HFFc6 (cell line): ENCODE measurements around the gene MAP2K5. TPM values are rescaled to one million over a fixed set of nuclear protein-coding genes. Genes with fewer than 3 reads are reported as not detected.

Experiments used
- DNase-seq: peaks from one replicate; pipeline ENCODE4 v3.0.0-alpha.2; 2018
- H3K27ac Mint-ChIP-seq: 2 replicates; pipeline ENCODE4 v1.8.0; 2020; ENCODE audit warnings: mild to moderate bottlenecking, mixed read lengths
- H3K27me3 Mint-ChIP-seq: 2 replicates; pipeline ENCODE4 v1.8.0; 2021; ENCODE audit warnings: mild to moderate bottlenecking, moderate library complexity, mixed read lengths; ENCODE audit not compliant: insufficient read depth
- H3K36me3 Mint-ChIP-seq: 2 replicates; pipeline ENCODE4 v1.8.0; 2021; ENCODE audit warnings: low read depth, mixed read lengths
- H3K4me1 Mint-ChIP-seq: 2 replicates; pipeline ENCODE4 v1.8.0; 2020; ENCODE audit warnings: low read depth, mixed read lengths
- H3K4me3 Mint-ChIP-seq: 2 replicates; pipeline ENCODE4 v1.8.0; 2020; ENCODE audit warnings: mild to moderate bottlenecking, moderate library complexity, mixed read lengths
- H3K9me3 Mint-ChIP-seq: 2 replicates; pipeline ENCODE4 v1.8.0; 2020; ENCODE audit warnings: mild to moderate bottlenecking, mixed read lengths
- total RNA-seq, 6 experiments: library from RNA; stranded (reverse); fragmentation: NEBNext Ultra II Directional; extraction: Animal tissue kit (Norgen Biotek cat#: 25700); gene quantifications; 2 replicates in 1 of 6; 3 replicates in 5 of 6; pipeline ENCODE4 v1.2.3, GENCODE V29; 2021
- TF ChIP-seq, protein P1 (sequence below): fragments of 200-600 bp; sonication (generic); IDR thresholded peaks from 2 replicates; pipeline ENCODE4 v1.5.0; 2021; ENCODE audit warnings: antibody characterized with exemption, mild to moderate bottlenecking

The MAP2K5 gene
- total RNA-seq, 6 experiments from 2014 or later = 10.2 to 14.3 (median 13.3) TPM

DNA sequence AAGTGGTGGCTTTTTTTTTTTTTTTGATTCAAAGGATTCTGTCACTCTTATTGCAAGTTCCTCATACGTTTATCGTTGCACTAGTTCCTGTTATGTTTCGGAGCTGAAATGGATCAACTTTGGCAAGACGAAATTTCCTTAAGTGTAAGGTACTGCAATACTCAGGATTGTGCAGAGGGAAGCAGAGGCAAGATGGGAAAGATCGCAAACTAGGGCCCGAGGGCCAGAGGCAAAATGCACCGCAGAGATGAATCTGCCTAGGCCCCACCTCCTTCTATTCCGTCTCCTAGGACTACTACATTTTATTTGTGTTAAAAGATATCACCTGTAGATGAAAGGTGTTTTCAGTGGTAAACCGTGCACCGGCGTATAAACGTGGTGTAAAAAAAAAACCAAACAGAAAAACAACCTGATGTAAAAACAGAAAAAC, 297.0 kb downstream of the MAP2K5 start:
- Mint-ChIP-seq H3K4me1 (peaks cover 47% of the 10 kb centered on the region), H3K27ac (peak overlapping the region; percentile 88), H3K4me3 (peak overlapping the region; percentile 81), H3K36me3 (no peaks in the 10 kb centered on the region), H3K27me3 (peaks cover 20% of the 10 kb centered on the region), H3K9me3 (peaks cover 3% of the 10 kb centered on the region; the same call in 1 of the 2 replicates)
- TF ChIP-seq, protein P1, sequence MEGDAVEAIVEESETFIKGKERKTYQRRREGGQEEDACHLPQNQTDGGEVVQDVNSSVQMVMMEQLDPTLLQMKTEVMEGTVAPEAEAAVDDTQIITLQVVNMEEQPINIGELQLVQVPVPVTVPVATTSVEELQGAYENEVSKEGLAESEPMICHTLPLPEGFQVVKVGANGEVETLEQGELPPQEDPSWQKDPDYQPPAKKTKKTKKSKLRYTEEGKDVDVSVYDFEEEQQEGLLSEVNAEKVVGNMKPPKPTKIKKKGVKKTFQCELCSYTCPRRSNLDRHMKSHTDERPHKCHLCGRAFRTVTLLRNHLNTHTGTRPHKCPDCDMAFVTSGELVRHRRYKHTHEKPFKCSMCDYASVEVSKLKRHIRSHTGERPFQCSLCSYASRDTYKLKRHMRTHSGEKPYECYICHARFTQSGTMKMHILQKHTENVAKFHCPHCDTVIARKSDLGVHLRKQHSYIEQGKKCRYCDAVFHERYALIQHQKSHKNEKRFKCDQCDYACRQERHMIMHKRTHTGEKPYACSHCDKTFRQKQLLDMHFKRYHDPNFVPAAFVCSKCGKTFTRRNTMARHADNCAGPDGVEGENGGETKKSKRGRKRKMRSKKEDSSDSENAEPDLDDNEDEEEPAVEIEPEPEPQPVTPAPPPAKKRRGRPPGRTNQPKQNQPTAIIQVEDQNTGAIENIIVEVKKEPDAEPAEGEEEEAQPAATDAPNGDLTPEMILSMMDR = no peak
- peak; percentile 18 for DNase-seq

DNA sequence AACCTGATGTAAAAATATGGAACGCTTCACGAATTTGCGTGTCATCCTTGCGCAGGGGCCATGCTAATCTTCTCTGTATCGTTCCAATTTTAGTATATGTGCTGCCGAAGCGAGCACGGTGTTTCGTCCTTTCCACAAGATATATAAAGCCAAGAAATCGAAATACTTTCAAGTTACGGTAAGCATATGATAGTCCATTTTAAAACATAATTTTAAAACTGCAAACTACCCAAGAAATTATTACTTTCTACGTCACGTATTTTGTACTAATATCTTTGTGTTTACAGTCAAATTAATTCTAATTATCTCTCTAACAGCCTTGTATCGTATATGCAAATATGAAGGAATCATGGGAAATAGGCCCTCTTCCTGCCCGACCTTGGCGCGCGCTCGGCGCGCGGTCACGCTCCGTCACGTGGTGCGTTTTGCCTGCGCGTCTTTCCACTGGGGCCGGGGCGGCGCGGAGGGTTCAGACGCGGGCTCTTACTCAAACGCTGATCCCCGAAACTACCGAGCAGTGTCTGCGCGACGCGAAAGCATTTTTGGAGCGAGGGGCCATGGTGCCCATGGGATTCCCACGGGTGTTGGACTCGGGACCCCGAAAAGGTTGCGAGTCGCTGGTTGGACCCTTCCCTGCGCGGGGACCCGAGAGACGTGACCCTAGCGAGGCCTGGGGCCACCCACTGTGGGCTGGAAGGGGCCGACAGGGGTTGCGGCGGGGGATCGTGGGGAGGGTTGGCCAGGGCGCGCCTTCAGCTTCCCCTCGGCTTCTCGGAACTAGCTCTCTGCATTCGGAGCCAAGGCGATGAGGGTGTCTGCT, 297.6 kb downstream of the MAP2K5 start, which contains the start of gene RNU6-1:
Gene RNU6-1, minus strand, starts transcription at position 117 of the 820 bp plus-strand sequence.
- Mint-ChIP-seq H3K4me1 (peaks cover 47% of the 10 kb centered on the region), H3K36me3 (no peaks in the 10 kb centered on the region), H3K27ac (peak within 1 kb of the TSS; percentile 88), H3K4me3 (peak within 1 kb of the TSS; percentile 81), H3K9me3 (peaks cover 3% of the 10 kb centered on the region; the same call in 1 of the 2 replicates), H3K27me3 (peaks cover 20% of the 10 kb centered on the region)
- TF ChIP-seq, protein P1 = no peak
- DNase-seq = peak; percentile 93

DNA sequence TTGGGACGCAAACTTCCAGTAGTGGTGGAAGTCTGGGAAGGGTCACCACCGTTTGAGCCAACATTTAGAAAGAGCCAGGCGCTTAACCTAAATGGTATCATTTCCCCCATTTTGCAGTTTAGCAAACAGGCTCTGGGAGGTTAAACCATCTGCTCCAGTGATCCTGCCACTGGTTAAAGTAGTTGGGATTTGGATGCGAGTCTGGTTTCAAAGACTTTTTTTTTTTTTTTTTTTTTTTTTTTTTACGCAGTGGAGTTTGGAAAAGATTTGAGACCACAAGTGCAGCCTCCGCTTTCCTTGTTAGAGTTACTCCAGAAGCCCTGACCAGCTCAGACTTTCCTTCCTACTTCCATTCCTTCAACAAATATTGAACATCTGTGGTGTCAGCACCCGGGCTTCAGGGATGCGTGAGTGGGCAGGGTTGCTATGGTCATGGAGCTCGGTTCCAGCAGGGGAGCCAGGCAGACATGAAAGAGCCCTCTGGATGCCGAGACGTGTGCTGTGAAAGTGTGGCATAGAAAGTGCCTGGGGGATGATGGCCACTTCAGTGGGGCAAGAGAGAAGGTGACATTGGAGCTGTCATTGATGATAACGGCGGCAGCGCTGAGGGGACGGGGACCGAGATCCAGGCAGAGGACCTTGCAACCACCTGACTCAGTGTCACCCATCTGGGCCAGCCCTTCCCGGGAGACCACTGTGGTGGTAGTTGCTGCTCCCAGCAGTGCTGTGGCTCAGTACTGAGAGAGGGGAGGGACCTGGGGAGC, 298.4 kb downstream of the MAP2K5 start:
- peaks cover 3% of the 10 kb centered on the region; the same call in 1 of the 2 replicates for H3K9me3 Mint-ChIP-seq
- TF ChIP-seq, protein P1 = no peak
- DNase-seq = peak; percentile 30
- no peaks in the 10 kb centered on the region for H3K36me3 Mint-ChIP-seq
- H3K27me3 Mint-ChIP-seq = peaks cover 12% of the 10 kb centered on the region
- H3K4me1 Mint-ChIP-seq = peaks cover 43% of the 10 kb centered on the region
- H3K4me3 Mint-ChIP-seq = peak overlapping the region; percentile 81
- H3K27ac Mint-ChIP-seq = peak overlapping the region; percentile 88

DNA sequence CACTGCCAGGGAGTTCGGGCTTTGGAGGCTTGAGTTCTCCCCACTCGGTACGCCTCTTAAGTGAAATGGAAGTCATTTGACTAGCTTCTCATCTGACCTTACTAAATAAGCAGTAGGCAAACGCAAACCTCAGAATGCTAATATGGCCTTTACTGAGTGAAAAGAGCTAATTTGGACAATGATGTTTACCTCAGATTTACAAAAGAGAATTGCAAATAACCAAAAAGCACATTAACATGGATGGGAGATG, 298.9 kb downstream of the MAP2K5 start:
- TF ChIP-seq, protein P1 = no peak
- Mint-ChIP-seq H3K36me3 (no peaks in the 10 kb centered on the region), H3K4me1 (peaks cover 38% of the 10 kb centered on the region), H3K27me3 (peaks cover 8% of the 10 kb centered on the region), H3K27ac (no peak overlapping the region), H3K9me3 (peaks cover 3% of the 10 kb centered on the region; the same call in 1 of the 2 replicates), H3K4me3 (peak overlapping the region; percentile 81)
- DNase-seq = no peak

DNA sequence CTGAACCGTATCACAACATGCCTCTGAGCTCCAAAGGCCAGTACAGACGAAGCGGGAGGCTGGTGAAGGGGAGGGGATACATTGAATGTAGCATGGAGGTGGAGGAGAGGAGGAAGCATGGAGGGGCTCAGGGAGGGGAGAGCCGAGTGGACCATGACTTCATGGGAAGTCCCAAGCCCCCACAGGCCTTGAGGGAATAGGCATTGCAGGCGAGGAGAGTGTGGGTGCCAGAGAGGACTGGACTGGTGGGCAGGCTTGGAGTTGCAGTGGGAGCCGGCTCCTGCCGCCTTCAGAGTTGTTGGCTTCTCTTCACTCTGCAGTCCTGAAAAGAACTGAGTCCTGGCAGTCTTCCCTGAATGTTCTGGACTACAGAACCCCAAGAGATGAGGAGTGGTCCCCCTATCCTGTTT, 300.6 kb downstream of the MAP2K5 start:
- Mint-ChIP-seq H3K27me3 (peaks cover 11% of the 10 kb centered on the region), H3K27ac (peak overlapping the region; percentile 61), H3K9me3 (peaks cover 3% of the 10 kb centered on the region; the same call in 1 of the 2 replicates), H3K4me3 (no peak overlapping the region), H3K4me1 (peaks cover 36% of the 10 kb centered on the region), H3K36me3 (no peaks in the 10 kb centered on the region)
- TF ChIP-seq, protein P1 = no peak
- DNase-seq = no peak
